ENCODE data around the gene ZNRF3. TPM values are rescaled to one million over a fixed set of nuclear protein-coding genes. Genes with fewer than 3 reads are reported as not detected.
A peak's percentile ranks its signal among the peaks of the same experiment; 100 is the strongest.

ZNRF3 gene
- polyA plus RNA-seq, 3 donors, result 0.13 TPM; not detected in 2

- H3K9ac ChIP-seq (ENCODE audit: insufficient read depth, low read length, poor library complexity, severe bottlenecking), result no peak overlapping the region
- Mint-ChIP-seq H3K27me3 (ENCODE audit: low read depth in 3 of 3) (peaks cover 0 to 4% (median 0%) of the 10 kb centered on the region in 3 donors), H3K9me3 (peaks cover 0 to 5% (median 0%) of the 10 kb centered on the region in 7 donors), H3K36me3 (no peaks in the 10 kb centered on the region), H3K27ac (no peak overlapping the region), H3K4me1 (peaks cover 30% of the 10 kb centered on the region), H3K4me3 (peak overlapping the region in 1 of 2 donors; percentile 48)
- 69% methylated on average over 3 of the region's 3 CpGs for WGBS (ENCODE audit: insufficient coverage)
- H3K9me3 ChIP-seq (replicated peaks in 1 of 2; ENCODE audit: control insufficient read depth in 1 of 2, insufficient read depth in 1 of 2, low read length in 2 of 2), result no peaks in the 10 kb centered on the region
- peak overlapping the region; percentile 40 for H3K4me2 ChIP-seq (replicated peaks; ENCODE audit: extremely low read depth, low read length, poor library complexity, severe bottlenecking)
- H3K36me3 ChIP-seq (replicated peaks in 1 of 2; ENCODE audit: control insufficient read depth in 1 of 2, insufficient read depth in 2 of 2, low read length in 2 of 2), result no peaks in the 10 kb centered on the region
- H4K20me1 ChIP-seq (ENCODE audit: insufficient read depth, low read length), result no peaks in the 10 kb centered on the region
- TF ChIP-seq, protein P1, sequence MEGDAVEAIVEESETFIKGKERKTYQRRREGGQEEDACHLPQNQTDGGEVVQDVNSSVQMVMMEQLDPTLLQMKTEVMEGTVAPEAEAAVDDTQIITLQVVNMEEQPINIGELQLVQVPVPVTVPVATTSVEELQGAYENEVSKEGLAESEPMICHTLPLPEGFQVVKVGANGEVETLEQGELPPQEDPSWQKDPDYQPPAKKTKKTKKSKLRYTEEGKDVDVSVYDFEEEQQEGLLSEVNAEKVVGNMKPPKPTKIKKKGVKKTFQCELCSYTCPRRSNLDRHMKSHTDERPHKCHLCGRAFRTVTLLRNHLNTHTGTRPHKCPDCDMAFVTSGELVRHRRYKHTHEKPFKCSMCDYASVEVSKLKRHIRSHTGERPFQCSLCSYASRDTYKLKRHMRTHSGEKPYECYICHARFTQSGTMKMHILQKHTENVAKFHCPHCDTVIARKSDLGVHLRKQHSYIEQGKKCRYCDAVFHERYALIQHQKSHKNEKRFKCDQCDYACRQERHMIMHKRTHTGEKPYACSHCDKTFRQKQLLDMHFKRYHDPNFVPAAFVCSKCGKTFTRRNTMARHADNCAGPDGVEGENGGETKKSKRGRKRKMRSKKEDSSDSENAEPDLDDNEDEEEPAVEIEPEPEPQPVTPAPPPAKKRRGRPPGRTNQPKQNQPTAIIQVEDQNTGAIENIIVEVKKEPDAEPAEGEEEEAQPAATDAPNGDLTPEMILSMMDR (IDR thresholded peaks at IDR 0.05), result no peak
- H3K4me3 ChIP-seq (replicated peaks in 1 of 3; ENCODE audit: low read depth in 2 of 3, low read length in 3 of 3), result no peak overlapping the region
- no peak for DNase-seq
- H3K4me1 ChIP-seq (ENCODE audit: control insufficient read depth in 1 of 2, insufficient read depth in 2 of 2, low read length in 2 of 2), result peaks cover 11 to 13% of the 10 kb centered on the region in 2 donors
- no peaks in the 10 kb centered on the region for H3K27me3 ChIP-seq (ENCODE audit: control insufficient read depth in 2 of 2, insufficient read depth in 2 of 2, low read length in 2 of 2)
- H3K27ac ChIP-seq (ENCODE audit: low read depth in 1 of 2, low read length in 2 of 2), result no peak overlapping the region
- no peaks in the 10 kb centered on the region for H3K79me2 ChIP-seq (ENCODE audit: insufficient read depth, low read length)
- intact Hi-C loops (cut with micrococcal nuclease), result no loop called here
- H2AFZ ChIP-seq (ENCODE audit: insufficient read depth, low read depth, low read length, poor library complexity, severe bottlenecking), result peak overlapping the region; percentile 8
Observed at GRCh38 chr22:28894807-28895206, 11.4 kb downstream of the ZNRF3 start.

DNA sequence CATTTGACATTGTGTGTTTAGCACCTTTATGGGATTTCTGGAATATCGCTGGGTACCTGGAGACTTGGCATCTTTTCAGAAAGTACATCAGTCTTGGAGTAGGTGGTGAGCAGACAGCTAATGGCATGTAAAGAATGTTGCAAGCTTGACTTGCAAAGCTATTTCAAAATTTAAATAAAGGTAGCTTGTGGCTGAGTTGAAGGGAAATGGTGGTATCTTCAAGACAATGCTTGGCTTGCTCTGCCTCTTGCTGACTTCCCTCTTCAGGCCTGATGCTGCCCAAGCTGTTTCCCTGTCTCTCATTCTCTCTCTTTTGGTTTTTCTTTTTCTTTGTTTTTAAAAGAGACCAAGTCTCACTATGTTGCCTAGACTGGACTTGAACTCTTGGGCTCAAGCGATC is 13.2 kb downstream of the ZNRF3 start:
- Mint-ChIP-seq H3K9me3 (peaks cover 0 to 5% (median 0%) of the 10 kb centered on the region in 7 donors), H3K4me1 (peaks cover 34% of the 10 kb centered on the region), H3K27ac (no peak overlapping the region), H3K4me3 (no peak overlapping the region), H3K27me3 (ENCODE audit: low read depth in 3 of 3) (peaks cover 0 to 5% (median 2%) of the 10 kb centered on the region in 3 donors), H3K36me3 (no peaks in the 10 kb centered on the region)
- no peaks in the 10 kb centered on the region for H3K36me3 ChIP-seq (replicated peaks in 1 of 2; ENCODE audit: control insufficient read depth in 1 of 2, insufficient read depth in 2 of 2, low read length in 2 of 2)
- H3K79me2 ChIP-seq (ENCODE audit: insufficient read depth, low read length), result no peaks in the 10 kb centered on the region
- H2AFZ ChIP-seq (ENCODE audit: insufficient read depth, low read depth, low read length, poor library complexity, severe bottlenecking), result no peak overlapping the region
- intact Hi-C loops (cut with micrococcal nuclease), result no loop called here
- H3K9ac ChIP-seq (ENCODE audit: insufficient read depth, low read length, poor library complexity, severe bottlenecking), result no peak overlapping the region
- H4K20me1 ChIP-seq (ENCODE audit: insufficient read depth, low read length), result no peaks in the 10 kb centered on the region
- no peak overlapping the region for H3K4me2 ChIP-seq (replicated peaks; ENCODE audit: extremely low read depth, low read length, poor library complexity, severe bottlenecking)
- DNase-seq, result no peak
- no peaks in the 10 kb centered on the region for H3K9me3 ChIP-seq (replicated peaks in 1 of 2; ENCODE audit: control insufficient read depth in 1 of 2, insufficient read depth in 1 of 2, low read length in 2 of 2)
- no peak overlapping the region for H3K27ac ChIP-seq (ENCODE audit: low read depth in 1 of 2, low read length in 2 of 2)
- no peak overlapping the region for H3K4me3 ChIP-seq (replicated peaks in 1 of 3; ENCODE audit: low read depth in 2 of 3, low read length in 3 of 3)
- H3K4me1 ChIP-seq (ENCODE audit: control insufficient read depth in 1 of 2, insufficient read depth in 2 of 2, low read length in 2 of 2), result peaks cover 11 to 13% of the 10 kb centered on the region in 2 donors
- TF ChIP-seq, protein P1 (IDR thresholded peaks at IDR 0.05), result no peak
- no peaks in the 10 kb centered on the region for H3K27me3 ChIP-seq (ENCODE audit: control insufficient read depth in 2 of 2, insufficient read depth in 2 of 2, low read length in 2 of 2)
- 100% methylated on average over 1 of the region's 2 CpGs for WGBS (ENCODE audit: insufficient coverage)
